ENCODE results near the gene BIVM.

- TF ChIP-seq MAFK (IDR thresholded peaks at IDR 0.05; ENCODE audit: low read depth, low read length) (no peak), CTCF (conservative IDR thresholded peaks at IDR 0.05; ENCODE audit: low read depth, low read length) (0 out of 2 replicates have a peak, but pooled peaks have one; percentile 9), RAD21 (IDR thresholded peaks at IDR 0.05; ENCODE audit: low read length) (peak; percentile 18; the same call in 1 of the 2 replicates), POLR2A (IDR thresholded peaks at IDR 0.05; ENCODE audit: low read depth, low read length) (no peak), MXI1 (IDR thresholded peaks at IDR 0.05; ENCODE audit: borderline replicate concordance, low read depth, low read length) (no peak), ELK1 (IDR thresholded peaks at IDR 0.05; ENCODE audit: borderline replicate concordance, low read depth, low read length) (no peak), BHLHE40 (IDR thresholded peaks at IDR 0.05; ENCODE audit: low read depth, low read length) (no peak)
These were observed 29.2 kb upstream of the BIVM start for GRCh38 chr13:102769679-102770078.
